Measurements from ENCODE around the gene ZMIZ1. TPM values are rescaled to one million over a fixed set of nuclear protein-coding genes. Genes with fewer than 3 reads are reported as not detected.

Gene ZMIZ1
- polyA plus RNA-seq, 1 donor: 40.1 TPM

- WGBS (ENCODE audit: insufficient coverage, low lambda C conversion rate): no CpG with 5 or more reads among the region's 13 CpGs
- Histone ChIP-seq H3K4me1 (ENCODE audit: control insufficient read depth, insufficient read depth, low read length) (peaks cover 36% of the 10 kb centered on the region), H3K27me3 (ENCODE audit: control insufficient read depth, insufficient read depth, low read length) (no peaks in the 10 kb centered on the region), H3K9me3 (ENCODE audit: control insufficient read depth, low read depth, low read length) (peaks cover 3% of the 10 kb centered on the region), H3K4me3 (ENCODE audit: low read length) (no peak overlapping the region), H3K27ac (ENCODE audit: low read length) (no peak overlapping the region), H3K36me3 (ENCODE audit: control insufficient read depth, insufficient read depth, low read length) (peaks cover 4% of the 10 kb centered on the region)
- no peak for DNase-seq
Observed at GRCh38 chr10:79103129-79103528, 34.4 kb downstream of the ZMIZ1 start.

- no CpG with 5 or more reads among the region's 8 CpGs for WGBS (ENCODE audit: insufficient coverage, low lambda C conversion rate)
- Histone ChIP-seq H3K36me3 (ENCODE audit: control insufficient read depth, insufficient read depth, low read length) (peaks cover 4% of the 10 kb centered on the region), H3K27ac (ENCODE audit: low read length) (no peak overlapping the region), H3K4me1 (ENCODE audit: control insufficient read depth, insufficient read depth, low read length) (peaks cover 31% of the 10 kb centered on the region), H3K27me3 (ENCODE audit: control insufficient read depth, insufficient read depth, low read length) (no peaks in the 10 kb centered on the region), H3K4me3 (ENCODE audit: low read length) (no peak overlapping the region), H3K9me3 (ENCODE audit: control insufficient read depth, low read depth, low read length) (peaks cover 3% of the 10 kb centered on the region)
- no peak for DNase-seq
Observed at GRCh38 chr10:79103585-79103984, 34.8 kb downstream of the ZMIZ1 start.

- H3K36me3 ChIP-seq (ENCODE audit: control insufficient read depth, insufficient read depth, low read length): peaks cover 4% of the 10 kb centered on the region
- no peak for DNase-seq
- peaks cover 3% of the 10 kb centered on the region for H3K9me3 ChIP-seq (ENCODE audit: control insufficient read depth, low read depth, low read length)
- H3K4me1 ChIP-seq (ENCODE audit: control insufficient read depth, insufficient read depth, low read length): peaks cover 26% of the 10 kb centered on the region
- no peak overlapping the region for H3K4me3 ChIP-seq (ENCODE audit: low read length)
- no peak overlapping the region for H3K27ac ChIP-seq (ENCODE audit: low read length)
- no peaks in the 10 kb centered on the region for H3K27me3 ChIP-seq (ENCODE audit: control insufficient read depth, insufficient read depth, low read length)
- WGBS (ENCODE audit: insufficient coverage, low lambda C conversion rate): no CpG with 5 or more reads among the region's 11 CpGs
Observed at GRCh38 chr10:79105150-79105739, 36.5 kb downstream of the ZMIZ1 start.

GRCh38 chr10:79105818-79106217, 37.1 kb downstream of the ZMIZ1 start:
- Histone ChIP-seq H3K36me3 (ENCODE audit: control insufficient read depth, insufficient read depth, low read length) (peaks cover 9% of the 10 kb centered on the region), H3K27me3 (ENCODE audit: control insufficient read depth, insufficient read depth, low read length) (no peaks in the 10 kb centered on the region), H3K9me3 (ENCODE audit: control insufficient read depth, low read depth, low read length) (peaks cover 3% of the 10 kb centered on the region), H3K27ac (ENCODE audit: low read length) (no peak overlapping the region), H3K4me1 (ENCODE audit: control insufficient read depth, insufficient read depth, low read length) (peaks cover 20% of the 10 kb centered on the region), H3K4me3 (ENCODE audit: low read length) (no peak overlapping the region)
- DNase-seq: no peak
- WGBS (ENCODE audit: insufficient coverage, low lambda C conversion rate): 80% methylated on average over 2 of the region's 6 CpGs

GRCh38 chr10:79106256-79107050, 37.7 kb downstream of the ZMIZ1 start:
- Histone ChIP-seq H3K9me3 (ENCODE audit: control insufficient read depth, low read depth, low read length) (peaks cover 3% of the 10 kb centered on the region), H3K27me3 (ENCODE audit: control insufficient read depth, insufficient read depth, low read length) (no peaks in the 10 kb centered on the region), H3K4me1 (ENCODE audit: control insufficient read depth, insufficient read depth, low read length) (peaks cover 19% of the 10 kb centered on the region), H3K4me3 (ENCODE audit: low read length) (no peak overlapping the region), H3K27ac (ENCODE audit: low read length) (no peak overlapping the region), H3K36me3 (ENCODE audit: control insufficient read depth, insufficient read depth, low read length) (peaks cover 13% of the 10 kb centered on the region)
- no peak for DNase-seq
- WGBS (ENCODE audit: insufficient coverage, low lambda C conversion rate): no CpG with 5 or more reads among the region's 10 CpGs

- no peak for DNase-seq
- Histone ChIP-seq H3K27me3 (ENCODE audit: control insufficient read depth, insufficient read depth, low read length) (no peaks in the 10 kb centered on the region), H3K4me3 (ENCODE audit: low read length) (no peak overlapping the region), H3K4me1 (ENCODE audit: control insufficient read depth, insufficient read depth, low read length) (peaks cover 13% of the 10 kb centered on the region), H3K27ac (ENCODE audit: low read length) (no peak overlapping the region), H3K9me3 (ENCODE audit: control insufficient read depth, low read depth, low read length) (peaks cover 3% of the 10 kb centered on the region), H3K36me3 (ENCODE audit: control insufficient read depth, insufficient read depth, low read length) (peaks cover 18% of the 10 kb centered on the region)
- no CpG with 5 or more reads among the region's 5 CpGs for WGBS (ENCODE audit: insufficient coverage, low lambda C conversion rate)
Observed at GRCh38 chr10:79107736-79108264, 39.0 kb downstream of the ZMIZ1 start.

- no peak overlapping the region for H3K27ac ChIP-seq (ENCODE audit: low read length)
Observed at GRCh38 chr10:79108728-79109127, 40.0 kb downstream of the ZMIZ1 start.

GRCh38 chr10:79111427-79111826, 42.7 kb downstream of the ZMIZ1 start:
- WGBS (ENCODE audit: insufficient coverage, low lambda C conversion rate): no CpG with 5 or more reads among the region's 5 CpGs
- Histone ChIP-seq H3K9me3 (ENCODE audit: control insufficient read depth, low read depth, low read length) (no peaks in the 10 kb centered on the region), H3K4me1 (ENCODE audit: control insufficient read depth, insufficient read depth, low read length) (peaks cover 29% of the 10 kb centered on the region), H3K36me3 (ENCODE audit: control insufficient read depth, insufficient read depth, low read length) (peaks cover 15% of the 10 kb centered on the region), H3K27ac (ENCODE audit: low read length) (no peak overlapping the region), H3K27me3 (ENCODE audit: control insufficient read depth, insufficient read depth, low read length) (no peaks in the 10 kb centered on the region), H3K4me3 (ENCODE audit: low read length) (no peak overlapping the region)
- DNase-seq: peak in 1 of 2 donors; percentile 43

More at GRCh38 chr10:79108728-79109127, 40.0 kb downstream of the ZMIZ1 start:
- DNase-seq: no peak
- Histone ChIP-seq H3K36me3 (ENCODE audit: control insufficient read depth, insufficient read depth, low read length) (peaks cover 18% of the 10 kb centered on the region), H3K4me3 (ENCODE audit: low read length) (no peak overlapping the region), H3K4me1 (ENCODE audit: control insufficient read depth, insufficient read depth, low read length) (peaks cover 15% of the 10 kb centered on the region), H3K27me3 (ENCODE audit: control insufficient read depth, insufficient read depth, low read length) (no peaks in the 10 kb centered on the region), H3K9me3 (ENCODE audit: control insufficient read depth, low read depth, low read length) (no peaks in the 10 kb centered on the region)
- WGBS (ENCODE audit: insufficient coverage, low lambda C conversion rate): no CpG with 5 or more reads among the region's 6 CpGs

- Histone ChIP-seq H3K9me3 (ENCODE audit: control insufficient read depth, low read depth, low read length) (no peaks in the 10 kb centered on the region), H3K4me1 (ENCODE audit: control insufficient read depth, insufficient read depth, low read length) (peaks cover 35% of the 10 kb centered on the region), H3K4me3 (ENCODE audit: low read length) (no peak overlapping the region), H3K27ac (ENCODE audit: low read length) (no peak overlapping the region), H3K36me3 (ENCODE audit: control insufficient read depth, insufficient read depth, low read length) (peaks cover 17% of the 10 kb centered on the region), H3K27me3 (ENCODE audit: control insufficient read depth, insufficient read depth, low read length) (no peaks in the 10 kb centered on the region)
- no peak for DNase-seq
- 80% methylated on average over 1 of the region's 12 CpGs for WGBS (ENCODE audit: insufficient coverage, low lambda C conversion rate)
Observed at GRCh38 chr10:79111846-79112614, 43.3 kb downstream of the ZMIZ1 start.

- H3K4me1 ChIP-seq (ENCODE audit: control insufficient read depth, insufficient read depth, low read length): peaks cover 36% of the 10 kb centered on the region
- H3K27me3 ChIP-seq (ENCODE audit: control insufficient read depth, insufficient read depth, low read length): no peaks in the 10 kb centered on the region
- WGBS (ENCODE audit: insufficient coverage, low lambda C conversion rate): no CpG with 5 or more reads among the region's 11 CpGs
- no peak for DNase-seq
- H3K27ac ChIP-seq (ENCODE audit: low read length): no peak overlapping the region
- H3K36me3 ChIP-seq (ENCODE audit: control insufficient read depth, insufficient read depth, low read length): peaks cover 22% of the 10 kb centered on the region
- H3K4me3 ChIP-seq (ENCODE audit: low read length): no peak overlapping the region
- no peaks in the 10 kb centered on the region for H3K9me3 ChIP-seq (ENCODE audit: control insufficient read depth, low read depth, low read length)
Observed at GRCh38 chr10:79112881-79113431, 44.2 kb downstream of the ZMIZ1 start.
